C1 segment of cervical spinal cord (tissue), 14 donors: Measurements from ENCODE around the gene IRS2.

Experiments
- DNase-seq, 14 donors: peaks; one replicate each; lab custom pipeline; 2025; lab: John Stamatoyannopoulos, UW

The IRS2 gene

GRCh38 chr13:109807345-109807744 is 21.0 kb upstream of the IRS2 start:
- no peak for DNase-seq

GRCh38 chr13:109804654-109805053 is 18.3 kb upstream of the IRS2 start:
- no peak for DNase-seq

- DNase-seq = no peak
Observed at GRCh38 chr13:109803825-109804224, 17.4 kb upstream of the IRS2 start.

GRCh38 chr13:109802936-109803335 is 16.6 kb upstream of the IRS2 start:
- no peak for DNase-seq

- no peak for DNase-seq
Observed at GRCh38 chr13:109795011-109795410, 8.6 kb upstream of the IRS2 start.

GRCh38 chr13:109794095-109794494 is 7.7 kb upstream of the IRS2 start:
- DNase-seq = no peak

GRCh38 chr13:109792416-109793059 is 6.2 kb upstream of the IRS2 start:
- no peak for DNase-seq

- peak in 5 of 14 donors; percentile 11 to 48 (median 21) for DNase-seq
Observed at GRCh38 chr13:109790942-109791605, 4.7 kb upstream of the IRS2 start.

GRCh38 chr13:109790086-109790485 is 3.7 kb upstream of the IRS2 start:
- DNase-seq = no peak

- peak in 1 of 14 donors; percentile 30 for DNase-seq
Observed at GRCh38 chr13:109789262-109789661, 2.9 kb upstream of the IRS2 start.

GRCh38 chr13:109788372-109789111 is 2.2 kb upstream of the IRS2 start:
- no peak for DNase-seq

- DNase-seq = peak in 5 of 14 donors; percentile 42 to 80 (median 71)
Observed at GRCh38 chr13:109787135-109787954, 962 bp upstream of the IRS2 start.

- peak in 2 of 14 donors; percentile 59 to 73 for DNase-seq
Observed at GRCh38 chr13:109785892-109786450, 412 bp downstream of the IRS2 start.

- DNase-seq = peak in 4 of 14 donors; percentile 59 to 73 (median 68)
Observed at GRCh38 chr13:109785141-109785891, 1.1 kb downstream of the IRS2 start.

GRCh38 chr13:109784590-109785140 is 1.7 kb downstream of the IRS2 start:
- peak in 11 of 14 donors; percentile 35 to 89 (median 57) for DNase-seq

GRCh38 chr13:109783815-109784589 is 2.4 kb downstream of the IRS2 start:
- DNase-seq = no peak

GRCh38 chr13:109783447-109783814 is 3.0 kb downstream of the IRS2 start:
- DNase-seq = no peak

- DNase-seq = no peak
Observed at GRCh38 chr13:109782823-109783431, 3.5 kb downstream of the IRS2 start.
